ENCODE data around the gene BIVM.

BIVM gene

GRCh38 chr13:102773441-102774213 lies 25.3 kb upstream of the BIVM start, which contains the start of gene TEX30:
TEX30 (minus strand) TSS chr13:102773786; CDS start chr13:102770026, 3,760 bp downstream.
- DNase-seq: peak; percentile 62
- Histone ChIP-seq H3K36me3 (replicated peaks) (no peaks in the 10 kb centered on the region), H3K27me3 (replicated peaks) (no peaks in the 10 kb centered on the region), H3K4me3 (ENCODE audit: low read depth, low read length) (peak within 1 kb of the TSS; percentile 80), H3K27ac (peak within 1 kb of the TSS; percentile 29)
- TF ChIP-seq CTCF (IDR thresholded peaks at IDR 0.05; ENCODE audit: low read depth, low read length, missing control alignments): peak; percentile 10
- in situ Hi-C loops (cut with HindIII; ENCODE audit: low pct_ligation_motif_present, low sequenced_read_pairs): no loop called here

- in situ Hi-C loops (cut with HindIII; ENCODE audit: low pct_ligation_motif_present, low sequenced_read_pairs): no loop called here
- TF ChIP-seq CTCF (IDR thresholded peaks at IDR 0.05; ENCODE audit: low read depth, low read length, missing control alignments): no peak
- Histone ChIP-seq H3K4me3 (ENCODE audit: low read depth, low read length) (peak overlapping the region; percentile 80), H3K27me3 (replicated peaks) (no peaks in the 10 kb centered on the region), H3K27ac (no peak overlapping the region), H3K36me3 (replicated peaks) (no peaks in the 10 kb centered on the region)
- no peak for DNase-seq
Observed at GRCh38 chr13:102774214-102774568, 24.7 kb upstream of the BIVM start.

DNA sequence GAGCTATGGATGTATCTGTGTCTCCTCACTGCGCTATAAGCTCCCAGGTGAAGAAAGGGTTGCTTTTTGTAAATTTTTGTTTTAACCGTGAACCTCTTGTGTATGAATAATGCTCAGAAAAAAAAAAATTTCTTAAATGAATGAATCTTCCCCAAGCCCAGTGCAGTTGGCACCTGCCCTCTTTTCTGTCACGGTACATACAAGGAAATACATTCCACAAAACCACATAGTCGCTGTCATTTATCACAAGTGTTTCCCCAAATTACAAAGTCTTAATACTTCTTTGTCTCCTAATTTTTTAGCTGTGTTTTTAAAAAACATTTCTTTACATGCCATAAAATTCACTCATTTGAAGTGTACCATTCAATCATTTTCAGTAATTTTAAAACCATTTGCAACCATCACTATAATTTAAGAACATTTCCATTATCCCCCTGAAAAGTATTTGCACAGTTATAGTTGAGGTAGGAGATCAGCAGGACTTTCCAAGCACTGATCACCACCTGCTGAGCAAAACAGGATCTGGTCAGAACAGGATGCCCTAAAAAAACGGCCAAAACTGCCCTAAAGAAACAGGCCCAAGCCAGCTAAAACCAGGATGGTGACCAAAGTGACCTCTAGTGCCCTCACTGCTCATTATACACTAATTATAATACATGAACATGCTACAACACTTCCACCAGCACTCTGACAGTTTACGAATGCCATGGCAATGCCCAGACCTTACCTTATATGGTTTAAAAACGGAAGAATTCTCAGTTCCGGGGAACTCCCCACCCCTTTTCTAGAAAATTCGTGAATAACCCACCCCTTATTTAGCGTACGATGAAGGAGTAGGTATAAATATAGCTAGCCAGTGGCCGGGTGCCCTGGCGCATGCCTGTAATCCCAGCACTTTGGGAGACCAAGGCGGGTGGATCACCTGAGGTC lies 24.1 kb upstream of the BIVM start:
- Histone ChIP-seq H3K4me3 (ENCODE audit: low read depth, low read length) (no peak overlapping the region), H3K27me3 (replicated peaks) (no peaks in the 10 kb centered on the region), H3K36me3 (replicated peaks) (no peaks in the 10 kb centered on the region), H3K27ac (no peak overlapping the region)
- DNase-seq: no peak
- TF ChIP-seq CTCF (IDR thresholded peaks at IDR 0.05; ENCODE audit: low read depth, low read length, missing control alignments): no peak
- in situ Hi-C loops (cut with HindIII; ENCODE audit: low pct_ligation_motif_present, low sequenced_read_pairs): no loop called here

GRCh38 chr13:102776271-102776670 lies 22.6 kb upstream of the BIVM start:
- Histone ChIP-seq H3K36me3 (replicated peaks) (no peaks in the 10 kb centered on the region), H3K4me3 (ENCODE audit: low read depth, low read length) (no peak overlapping the region), H3K27ac (no peak overlapping the region), H3K27me3 (replicated peaks) (no peaks in the 10 kb centered on the region)
- no peak for DNase-seq
- in situ Hi-C loops (cut with HindIII; ENCODE audit: low pct_ligation_motif_present, low sequenced_read_pairs): no loop called here
- TF ChIP-seq CTCF (IDR thresholded peaks at IDR 0.05; ENCODE audit: low read depth, low read length, missing control alignments): no peak

- Histone ChIP-seq H3K4me3 (ENCODE audit: low read depth, low read length) (no peak overlapping the region), H3K27ac (no peak overlapping the region), H3K27me3 (replicated peaks) (no peaks in the 10 kb centered on the region), H3K36me3 (replicated peaks) (no peaks in the 10 kb centered on the region)
- DNase-seq: no peak
- in situ Hi-C loops (cut with HindIII; ENCODE audit: low pct_ligation_motif_present, low sequenced_read_pairs): no loop called here
- no peak for TF ChIP-seq CTCF (IDR thresholded peaks at IDR 0.05; ENCODE audit: low read depth, low read length, missing control alignments)
Observed at GRCh38 chr13:102777736-102778135, 21.2 kb upstream of the BIVM start.
